DOHH2 (cell line): ENCODE results near the gene DAAM2.

ENCODE experiments used
- H3F3A ChIP-seq: fragments of 200-600 bp; sonication (generic), shearing (Covaris generic); 2 replicates; pipeline ENCODE4 v1.6.0; 2016; ENCODE audit warnings: antibody characterized with exemption, mild to moderate bottlenecking; ENCODE audit not compliant: control insufficient read depth, insufficient read depth
- H3K27ac ChIP-seq: fragments of 200-600 bp; sonication (generic); 2 replicates; pipeline ENCODE4 v1.5.1; 2014; ENCODE audit warnings: low read depth, mild to moderate bottlenecking, low read length, moderate library complexity
- H3K27me3 ChIP-seq: fragments of 200-600 bp; sonication (generic); 2 replicates; pipeline ENCODE4 v1.6.1; 2014; ENCODE audit warnings: mild to moderate bottlenecking, low read length, mixed read lengths; ENCODE audit not compliant: control insufficient read depth
- H3K36me3 ChIP-seq: fragments of 200-600 bp; sonication (generic); 2 replicates; pipeline ENCODE4 v1.6.1; 2014; ENCODE audit warnings: mild to moderate bottlenecking, low read length, moderate library complexity, mixed read lengths; ENCODE audit not compliant: control insufficient read depth
- H3K4me1 ChIP-seq: fragments of 200-600 bp; sonication (generic); 2 replicates; pipeline ENCODE4 v1.6.1; 2014; ENCODE audit warnings: mild to moderate bottlenecking, low read length, mixed read lengths; ENCODE audit not compliant: control insufficient read depth
- H3K4me2 ChIP-seq: fragments of 200-600 bp; sonication (generic); 2 replicates; pipeline ENCODE4 v1.6.0; 2014; ENCODE audit warnings: mild to moderate bottlenecking, low read length, moderate library complexity
- H3K4me3 ChIP-seq: fragments of 200-600 bp; sonication (generic); 2 replicates; pipeline ENCODE4 v1.5.1; 2014; ENCODE audit warnings: mild to moderate bottlenecking, low read length, mixed read lengths
- H3K79me2 ChIP-seq: fragments of 200-600 bp; sonication (generic); 2 replicates; pipeline ENCODE4 v1.6.1; 2014; ENCODE audit warnings: mild to moderate bottlenecking, low read length, mixed read lengths; ENCODE audit not compliant: control insufficient read depth
- H3K9me2 ChIP-seq: fragments of 200-600 bp; sonication (generic); replicated peaks from 2 replicates; pipeline ENCODE4 v1.6.1; 2014; ENCODE audit warnings: mild to moderate bottlenecking, low read length, mixed read lengths; ENCODE audit not compliant: control insufficient read depth
- H3K9me3 ChIP-seq: fragments of 200-600 bp; sonication (generic); 2 replicates; pipeline ENCODE4 v1.6.1; 2014; ENCODE audit warnings: antibody characterized with exemption, low read length, mixed read lengths; ENCODE audit not compliant: control insufficient read depth, insufficient read depth
- H4K20me1 ChIP-seq: fragments of 200-600 bp; sonication (generic); 2 replicates; pipeline ENCODE4 v1.6.0; 2014; ENCODE audit warnings: low read depth, mild to moderate bottlenecking, antibody characterized with exemption, low read length, moderate library complexity; ENCODE audit not compliant: control insufficient read depth, insufficient read depth
- EZH2phosphoT487 ChIP-seq: fragments of 200-600 bp; sonication (generic); IDR thresholded peaks from 2 replicates; pipeline ENCODE4 v1.6.1; 2017; ENCODE audit warnings: borderline replicate concordance, mild to moderate bottlenecking, antibody characterized with exemption, low read length, moderate library complexity, mixed read lengths
- TF ChIP-seq, protein P1 (sequence below): fragments of 200-600 bp; sonication (generic); IDR thresholded peaks from one replicate; pipeline ENCODE4 v1.5.1; 2014; ENCODE audit warnings: antibody characterized with exemption, mild to moderate bottlenecking, low read depth, low read length; ENCODE audit not compliant: poor library complexity, severe bottlenecking

The DAAM2 gene

DNA sequence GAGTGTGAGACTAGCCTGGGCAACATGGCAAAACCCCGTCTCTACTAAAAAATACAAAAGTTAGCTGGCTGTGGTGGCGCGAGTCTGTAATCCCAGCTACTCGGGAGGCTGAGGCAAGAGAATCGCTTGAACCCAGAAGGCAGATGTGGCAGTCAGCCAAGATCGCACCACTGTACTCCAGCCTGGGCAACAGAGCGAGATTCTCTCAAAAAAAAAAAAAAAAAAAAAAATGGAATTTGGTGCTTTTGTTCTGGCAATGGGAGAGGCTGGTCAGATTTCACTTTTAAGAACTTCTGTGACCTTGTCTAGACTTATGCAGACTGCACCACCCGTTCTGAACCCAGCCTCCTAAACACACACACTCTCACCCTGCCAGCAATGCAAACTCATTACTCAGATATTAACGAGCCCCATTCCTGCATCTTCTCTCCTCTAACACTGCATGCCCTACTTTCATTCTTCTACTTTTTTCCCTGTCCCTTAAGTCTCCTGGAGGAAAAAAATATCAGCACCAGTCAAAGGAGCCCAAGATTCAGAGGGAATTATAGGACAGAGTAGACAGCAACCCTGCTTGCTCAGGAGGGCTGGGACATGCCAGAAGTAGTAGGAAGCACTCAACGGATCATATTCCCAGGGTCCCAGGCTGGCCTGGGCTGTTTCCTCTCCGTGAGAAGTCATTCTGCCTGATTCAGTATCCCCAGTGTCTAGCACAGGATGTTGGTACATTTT lies 137.7 kb downstream of the DAAM2 start:
- no peak overlapping the region for H3K4me2 ChIP-seq
- no peak overlapping the region for H3K4me3 ChIP-seq
- no peaks in the 10 kb centered on the region for H3K4me1 ChIP-seq
- H3F3A ChIP-seq = no peaks in the 10 kb centered on the region
- peaks cover 5% of the 10 kb centered on the region; the same call in 1 of the 2 replicates for H3K9me3 ChIP-seq
- H3K79me2 ChIP-seq = no peaks in the 10 kb centered on the region
- no peaks in the 10 kb centered on the region for H4K20me1 ChIP-seq
- no peaks in the 10 kb centered on the region for H3K27me3 ChIP-seq
- no peak overlapping the region for H3K27ac ChIP-seq
- TF ChIP-seq, protein P1, sequence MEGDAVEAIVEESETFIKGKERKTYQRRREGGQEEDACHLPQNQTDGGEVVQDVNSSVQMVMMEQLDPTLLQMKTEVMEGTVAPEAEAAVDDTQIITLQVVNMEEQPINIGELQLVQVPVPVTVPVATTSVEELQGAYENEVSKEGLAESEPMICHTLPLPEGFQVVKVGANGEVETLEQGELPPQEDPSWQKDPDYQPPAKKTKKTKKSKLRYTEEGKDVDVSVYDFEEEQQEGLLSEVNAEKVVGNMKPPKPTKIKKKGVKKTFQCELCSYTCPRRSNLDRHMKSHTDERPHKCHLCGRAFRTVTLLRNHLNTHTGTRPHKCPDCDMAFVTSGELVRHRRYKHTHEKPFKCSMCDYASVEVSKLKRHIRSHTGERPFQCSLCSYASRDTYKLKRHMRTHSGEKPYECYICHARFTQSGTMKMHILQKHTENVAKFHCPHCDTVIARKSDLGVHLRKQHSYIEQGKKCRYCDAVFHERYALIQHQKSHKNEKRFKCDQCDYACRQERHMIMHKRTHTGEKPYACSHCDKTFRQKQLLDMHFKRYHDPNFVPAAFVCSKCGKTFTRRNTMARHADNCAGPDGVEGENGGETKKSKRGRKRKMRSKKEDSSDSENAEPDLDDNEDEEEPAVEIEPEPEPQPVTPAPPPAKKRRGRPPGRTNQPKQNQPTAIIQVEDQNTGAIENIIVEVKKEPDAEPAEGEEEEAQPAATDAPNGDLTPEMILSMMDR = no peak
- no peak for TF ChIP-seq EZH2phosphoT487
- no peaks in the 10 kb centered on the region for H3K9me2 ChIP-seq
- H3K36me3 ChIP-seq = no peaks in the 10 kb centered on the region

- H3K27ac ChIP-seq = no peak overlapping the region
Observed at GRCh38 chr6:39930540-39930939, 138.4 kb downstream of the DAAM2 start.

GRCh38 chr6:39931607-39932006 lies 139.4 kb downstream of the DAAM2 start:
- H3F3A ChIP-seq = no peaks in the 10 kb centered on the region
- no peak overlapping the region for H3K27ac ChIP-seq
- H3K79me2 ChIP-seq = no peaks in the 10 kb centered on the region
- H3K36me3 ChIP-seq = no peaks in the 10 kb centered on the region
- no peaks in the 10 kb centered on the region for H3K4me1 ChIP-seq
- no peaks in the 10 kb centered on the region for H3K27me3 ChIP-seq
- no peak overlapping the region for H3K4me2 ChIP-seq
- H3K4me3 ChIP-seq = no peak overlapping the region
- no peaks in the 10 kb centered on the region for H4K20me1 ChIP-seq
- no peak for TF ChIP-seq EZH2phosphoT487
- TF ChIP-seq, protein P1 = no peak
- H3K9me3 ChIP-seq = no peaks in the 10 kb centered on the region
- H3K9me2 ChIP-seq = no peaks in the 10 kb centered on the region

More at GRCh38 chr6:39930540-39930939, 138.4 kb downstream of the DAAM2 start:
- no peaks in the 10 kb centered on the region for H3K79me2 ChIP-seq
- no peak overlapping the region for H3K4me3 ChIP-seq
- no peaks in the 10 kb centered on the region for H3K27me3 ChIP-seq
- H3F3A ChIP-seq = no peaks in the 10 kb centered on the region
- no peaks in the 10 kb centered on the region for H4K20me1 ChIP-seq
- H3K9me2 ChIP-seq = no peaks in the 10 kb centered on the region
- no peak for TF ChIP-seq EZH2phosphoT487
- peaks cover 5% of the 10 kb centered on the region; the same call in 1 of the 2 replicates for H3K9me3 ChIP-seq
- no peaks in the 10 kb centered on the region for H3K4me1 ChIP-seq
- no peak overlapping the region for H3K4me2 ChIP-seq
- no peaks in the 10 kb centered on the region for H3K36me3 ChIP-seq

GRCh38 chr6:39932386-39932910 lies 140.3 kb downstream of the DAAM2 start:
- H3K79me2 ChIP-seq = no peaks in the 10 kb centered on the region
- no peak overlapping the region for H3K27ac ChIP-seq
- H3K4me1 ChIP-seq = no peaks in the 10 kb centered on the region
- H3K27me3 ChIP-seq = no peaks in the 10 kb centered on the region
- no peak for TF ChIP-seq EZH2phosphoT487
- no peaks in the 10 kb centered on the region for H3F3A ChIP-seq
- H3K4me3 ChIP-seq = no peak overlapping the region
- H3K9me2 ChIP-seq = no peaks in the 10 kb centered on the region
- H3K36me3 ChIP-seq = no peaks in the 10 kb centered on the region
- no peaks in the 10 kb centered on the region for H3K9me3 ChIP-seq
- no peaks in the 10 kb centered on the region for H4K20me1 ChIP-seq
- no peak overlapping the region for H3K4me2 ChIP-seq
